Measurements from ENCODE around the gene PCDHGB3.

GRCh38 chr5:141371572-141372475, 1.8 kb downstream of the PCDHGB3 start:
- TF ChIP-seq CTCF (conservative IDR thresholded peaks at IDR 0.05) (no peak), ZFX (IDR thresholded peaks at IDR 0.05) (no peak)
